Activated gamma-delta T cell treated with Interleukin-2 at 50 U/mL for 16 hours (primary cell): ENCODE results near the gene NUP62.

Experiments used
- DNase-seq: peaks from one replicate; pipeline ENCODE4 v3.0.0-alpha.2; 2020

NUP62 gene

GRCh38 chr19:49895566-49896297 is 33.6 kb downstream of the NUP62 start:
- DNase-seq = no peak

DNA sequence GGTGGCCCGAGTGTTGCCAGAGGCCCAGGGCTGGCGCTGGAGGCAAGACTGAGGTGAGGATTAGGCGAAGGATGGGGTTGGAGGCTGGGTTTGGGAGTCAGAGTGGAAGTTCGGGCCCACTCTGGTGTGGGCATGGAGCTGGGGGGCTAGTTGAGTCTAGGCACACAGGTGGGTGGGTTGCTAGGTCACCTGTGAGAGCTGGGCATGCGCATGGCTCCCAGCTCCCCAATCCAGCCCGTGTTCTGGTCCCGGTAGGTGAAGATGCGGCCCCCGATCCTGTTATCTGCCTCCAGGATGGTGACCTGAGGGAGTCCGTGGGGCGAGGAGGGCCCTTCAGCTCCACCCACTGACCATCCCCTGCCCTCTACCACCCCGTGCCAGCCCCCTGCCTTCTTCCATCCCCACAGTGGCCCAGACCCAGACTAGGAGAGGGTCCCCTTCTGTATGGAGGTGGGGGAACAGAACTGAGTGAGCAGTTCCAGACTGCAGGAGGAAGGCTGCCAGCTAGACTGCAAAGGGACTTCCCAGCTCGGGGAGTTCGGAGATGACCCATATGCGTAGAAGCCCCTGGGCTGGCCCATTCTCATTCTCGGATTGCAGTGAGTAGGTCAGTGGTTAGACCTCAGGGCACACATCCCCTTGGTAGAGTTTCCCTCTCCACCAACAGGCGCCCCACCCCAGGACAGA is 34.3 kb downstream of the NUP62 start:
- no peak for DNase-seq

- DNase-seq = no peak
Observed at GRCh38 chr19:49894011-49894664, 35.2 kb downstream of the NUP62 start.

GRCh38 chr19:49892716-49893115 is 36.6 kb downstream of the NUP62 start:
- DNase-seq = no peak

GRCh38 chr19:49891393-49891792 is 37.9 kb downstream of the NUP62 start:
- DNase-seq = no peak

DNA sequence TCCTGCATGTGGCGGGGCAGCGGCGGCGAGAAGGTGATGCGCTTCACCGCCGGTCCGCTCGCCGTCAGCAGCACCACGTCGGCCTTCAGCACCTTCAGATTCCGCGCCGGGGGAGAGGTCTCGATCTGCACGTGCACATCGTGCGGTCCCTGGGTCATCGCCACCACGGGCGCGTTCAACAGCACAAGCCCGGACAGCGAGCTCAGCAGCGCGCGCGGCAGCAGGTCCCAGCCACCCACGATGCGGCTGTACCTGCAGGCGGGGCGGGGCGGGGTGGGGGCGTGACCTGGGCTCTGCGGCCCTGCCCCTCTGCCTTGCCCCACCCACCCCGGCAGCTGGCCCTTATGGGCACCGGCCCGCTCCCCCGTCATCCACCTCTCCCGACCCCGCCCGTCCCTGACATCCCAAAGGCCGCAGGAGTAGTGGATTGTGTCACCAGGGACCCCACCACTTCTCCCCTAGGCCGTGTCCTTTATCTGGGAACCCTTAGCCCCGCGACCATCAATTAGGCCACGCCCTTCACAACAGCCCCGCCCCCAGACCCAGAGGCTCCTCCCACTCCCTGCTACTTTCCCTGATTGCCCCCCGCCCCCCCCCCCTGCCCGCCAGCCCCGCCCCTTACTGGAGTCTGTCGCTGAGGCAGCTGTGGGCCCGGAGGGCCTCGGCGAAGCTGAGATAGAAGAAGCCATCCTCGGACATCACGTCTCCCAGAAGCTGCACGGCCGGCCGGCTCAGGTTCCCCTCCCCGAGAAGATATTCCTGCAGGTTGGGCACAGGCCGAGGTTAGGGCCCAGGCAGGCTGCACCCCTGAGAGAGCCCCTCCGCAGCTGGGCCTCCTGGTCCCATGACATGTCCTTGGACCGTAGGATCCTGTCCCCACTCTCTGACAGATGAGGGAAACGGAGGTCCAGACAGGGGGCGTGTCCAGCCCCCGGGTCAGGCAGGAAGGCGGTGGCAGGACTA is 38.7 kb downstream of the NUP62 start:
- DNase-seq = peak; percentile 56

DNA sequence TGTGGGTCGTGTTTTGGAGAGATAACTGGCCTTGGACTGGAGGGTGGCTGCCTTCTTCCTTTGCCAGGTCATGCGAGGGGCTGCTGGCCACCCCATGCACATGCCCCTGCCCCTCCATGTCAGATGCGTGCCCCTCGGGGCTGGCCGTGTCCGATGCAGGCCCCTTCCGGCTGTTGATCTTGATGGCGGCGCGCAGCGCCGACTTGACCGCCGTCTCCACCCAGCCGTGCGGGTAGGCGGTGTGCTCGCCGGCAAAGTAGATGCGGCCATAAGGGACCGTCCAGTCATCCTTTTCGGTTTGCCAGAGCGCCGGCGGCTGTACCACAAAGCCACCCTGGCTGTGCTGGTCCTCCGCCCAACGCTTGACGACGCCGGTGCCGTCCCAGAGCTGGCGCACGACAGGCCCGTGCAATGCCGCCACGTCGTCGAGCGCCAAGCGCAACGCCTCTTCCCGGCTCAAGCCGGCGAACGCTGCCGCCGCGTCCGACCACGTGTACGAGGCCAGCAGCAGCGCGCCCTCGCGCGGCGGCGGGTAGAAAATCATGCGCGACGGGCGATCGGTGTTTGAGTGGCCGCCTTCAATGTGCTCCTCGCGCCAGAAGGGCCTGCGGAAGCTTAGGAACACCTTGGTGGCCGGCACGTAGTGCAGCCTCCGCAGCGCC is 39.5 kb downstream of the NUP62 start:
- peak; percentile 70 for DNase-seq

DNA sequence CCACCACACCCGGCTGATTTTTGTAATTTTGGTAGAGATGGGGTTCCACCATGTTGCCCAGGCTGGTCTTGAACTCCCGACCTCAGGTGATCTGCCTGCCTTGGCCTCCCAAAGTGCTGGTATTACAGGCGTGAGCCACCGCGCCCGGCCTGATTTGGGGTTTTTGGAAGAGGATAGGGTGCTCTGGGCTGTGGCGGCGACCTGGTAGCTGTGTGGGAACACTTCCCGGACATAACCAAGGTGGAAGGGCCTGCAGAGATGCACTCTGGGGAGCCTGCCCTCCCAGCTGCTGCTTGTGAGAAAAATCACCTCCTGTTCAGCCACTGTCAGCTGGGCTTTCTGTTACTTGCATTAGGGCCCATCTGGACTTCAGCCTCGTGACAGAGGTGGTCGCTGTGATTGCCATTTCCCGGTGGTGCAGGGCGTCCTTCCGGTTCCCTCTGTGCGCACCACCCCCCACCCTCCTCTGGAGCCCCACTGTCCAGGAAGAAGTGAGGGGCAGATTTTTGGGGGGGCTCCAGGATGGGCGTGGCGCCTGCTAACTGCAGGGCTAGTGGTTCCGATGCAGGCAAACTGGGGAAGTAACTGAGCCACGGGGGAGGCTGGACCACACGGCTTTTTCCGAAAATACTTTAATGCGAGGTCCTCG is 40.1 kb downstream of the NUP62 start:
- DNase-seq = no peak

DNA sequence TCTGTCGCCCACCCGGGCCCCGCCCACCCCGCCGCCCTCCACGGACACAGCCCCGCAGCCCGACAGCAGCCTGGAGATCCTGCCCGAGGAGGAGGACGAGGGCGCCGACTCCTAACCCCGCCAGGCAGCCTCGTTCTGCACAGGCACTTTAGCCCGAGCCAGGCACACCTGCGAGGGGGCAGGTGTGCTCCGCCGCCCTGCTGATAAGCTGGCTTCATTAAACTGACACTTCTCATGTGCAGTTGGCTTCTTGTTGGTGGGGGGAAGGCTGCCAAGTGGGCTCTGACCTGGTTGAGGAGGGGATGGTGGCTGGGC is 40.8 kb downstream of the NUP62 start:
- no peak for DNase-seq

- DNase-seq = no peak
Observed at GRCh38 chr19:49887665-49888509, 41.4 kb downstream of the NUP62 start.

DNA sequence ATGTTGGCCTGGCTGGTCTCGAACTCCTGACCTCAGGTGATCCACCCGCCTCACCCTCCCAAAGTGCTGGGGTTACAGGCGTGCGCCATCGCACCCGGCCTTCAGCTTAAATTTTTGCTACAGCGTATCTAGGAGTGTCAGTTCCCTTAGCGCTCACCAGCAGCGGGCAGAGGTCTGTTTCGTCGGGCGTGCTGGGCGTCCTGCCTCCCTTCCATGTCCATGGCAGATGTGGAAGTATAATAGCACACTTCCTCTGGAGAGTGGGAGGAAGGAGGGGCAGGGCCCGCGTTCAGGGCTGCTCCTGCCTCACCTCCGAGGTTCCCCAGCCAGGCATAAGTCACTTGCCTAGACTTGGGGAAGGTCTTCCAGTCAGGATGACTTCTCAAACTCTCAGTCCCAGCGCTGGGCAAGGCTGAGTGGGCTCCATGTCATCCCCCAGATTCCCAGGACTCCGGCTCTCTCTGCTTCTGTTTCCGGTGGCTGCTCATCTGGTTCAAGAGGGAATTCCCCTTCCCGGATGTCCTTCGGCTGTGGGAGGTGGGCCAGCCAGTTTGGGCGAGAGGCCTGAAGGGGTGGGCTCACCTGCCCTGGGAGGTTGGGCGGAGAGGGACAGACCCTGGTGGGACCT is 42.2 kb downstream of the NUP62 start:
- DNase-seq = no peak

- DNase-seq = no peak
Observed at GRCh38 chr19:49884760-49885159, 44.5 kb downstream of the NUP62 start.

DNA sequence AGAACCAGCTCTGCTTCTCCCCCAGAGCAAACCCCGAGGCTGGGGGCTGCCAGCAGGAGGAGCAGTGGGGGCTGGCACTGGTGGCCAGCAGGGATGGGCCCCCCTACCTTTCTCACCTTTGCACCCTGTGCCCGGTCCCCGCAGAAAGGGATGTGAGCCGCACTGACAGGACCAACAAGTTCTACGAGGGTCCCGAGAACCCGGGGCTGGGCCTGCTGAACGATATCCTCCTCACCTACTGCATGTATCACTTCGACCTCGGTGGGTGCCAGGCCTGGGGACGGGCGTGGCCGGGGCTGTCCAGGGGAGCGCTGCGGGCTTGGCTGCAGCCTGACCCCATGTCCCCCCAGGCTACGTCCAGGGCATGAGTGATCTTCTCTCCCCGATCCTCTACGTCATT is 45.2 kb downstream of the NUP62 start:
- no peak for DNase-seq

- DNase-seq = no peak
Observed at GRCh38 chr19:49883094-49883493, 46.2 kb downstream of the NUP62 start.

DNA sequence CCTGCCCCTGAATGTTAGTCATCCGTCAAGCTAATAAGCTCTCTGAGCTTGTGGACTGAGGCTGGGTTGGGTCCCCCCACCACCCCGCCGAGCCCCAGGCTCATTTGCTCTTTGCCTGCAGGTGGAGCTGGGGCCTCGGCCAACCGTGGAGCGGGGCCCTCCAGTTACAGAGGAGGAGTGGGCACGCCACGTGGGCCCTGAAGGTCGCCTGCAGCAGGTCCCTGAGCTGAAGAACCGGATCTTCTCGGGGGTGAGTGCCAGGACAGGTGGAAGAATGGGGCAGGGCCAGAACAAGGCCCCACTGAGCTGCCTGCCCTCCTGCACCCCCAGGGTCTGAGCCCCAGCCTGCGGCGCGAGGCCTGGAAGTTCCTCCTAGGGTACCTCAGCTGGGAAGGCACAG is 46.7 kb downstream of the NUP62 start:
- DNase-seq = no peak

GRCh38 chr19:49881672-49882394 is 47.5 kb downstream of the NUP62 start:
- DNase-seq = no peak

DNA sequence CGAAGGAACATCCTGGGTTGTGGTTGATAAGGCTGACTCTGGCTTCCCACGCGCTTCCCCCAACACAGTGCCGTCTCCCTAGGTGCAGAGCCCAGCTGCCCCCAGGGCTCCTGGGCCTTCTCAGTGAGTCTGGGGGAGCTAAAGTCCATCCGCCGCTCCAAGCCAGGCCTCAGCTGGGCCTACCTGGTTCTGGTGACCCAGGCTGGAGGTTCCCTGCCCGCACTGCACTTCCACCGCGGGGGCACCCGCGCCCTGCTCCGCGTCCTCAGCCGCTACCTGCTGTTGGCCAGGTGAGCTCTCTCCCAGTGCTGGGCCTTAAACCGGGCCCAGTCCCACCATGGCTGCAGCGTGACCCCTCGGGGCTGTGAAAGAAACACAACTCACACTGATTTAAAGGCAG is 48.1 kb downstream of the NUP62 start:
- DNase-seq = no peak

GRCh38 chr19:49880162-49880869 is 49.0 kb downstream of the NUP62 start:
- no peak for DNase-seq
